Measurements from ENCODE around the gene CLEC2B. TPM values are rescaled to one million over a fixed set of nuclear protein-coding genes. Genes with fewer than 3 reads are reported as not detected.

The CLEC2B gene
- total RNA-seq = 10 to 100 TPM; 23.8 to 48.2 (median 31.5) TPM

GRCh38 chr12:9869307-9870161 is at the start of gene CLEC2B:
Gene CLEC2B, minus strand, starts transcription at chr12:9869354.
- TF ChIP-seq CTCF (IDR thresholded peaks at IDR 0.05) = no peak
- ATAC-seq (ENCODE audit: low FRiP score) = peak; percentile 93
- DNase-seq (ENCODE audit: low spot score) = no peak

GRCh38 chr12:9911708-9912107 is 42.6 kb upstream of the CLEC2B start:
- TF ChIP-seq CTCF (IDR thresholded peaks at IDR 0.05) = no peak
- no peak for ATAC-seq (ENCODE audit: low FRiP score)
- no peak for DNase-seq (ENCODE audit: low spot score)

GRCh38 chr12:9910716-9911421 is 41.7 kb upstream of the CLEC2B start:
- TF ChIP-seq CTCF (IDR thresholded peaks at IDR 0.05) = no peak
- DNase-seq (ENCODE audit: low spot score) (no peak), ATAC-seq (ENCODE audit: low FRiP score) (no peak)

GRCh38 chr12:9909724-9910123 is 40.6 kb upstream of the CLEC2B start:
- ATAC-seq (ENCODE audit: low FRiP score) (no peak), DNase-seq (ENCODE audit: low spot score) (no peak)
- no peak for TF ChIP-seq CTCF (IDR thresholded peaks at IDR 0.05)

- no peak for TF ChIP-seq CTCF (IDR thresholded peaks at IDR 0.05)
Measured at GRCh38 chr12:9908350-9908749, 39.2 kb upstream of the CLEC2B start.

GRCh38 chr12:9907769-9908168 is 38.6 kb upstream of the CLEC2B start:
- DNase-seq (ENCODE audit: low spot score) = no peak
- TF ChIP-seq CTCF (IDR thresholded peaks at IDR 0.05) = no peak
- no peak for ATAC-seq (ENCODE audit: low FRiP score)

More at GRCh38 chr12:9908350-9908749, 39.2 kb upstream of the CLEC2B start:
- DNase-seq (ENCODE audit: low spot score) (no peak), ATAC-seq (ENCODE audit: low FRiP score) (no peak)

Measured in omental fat pad (tissue), 4 donors.